HG02840 (cell line): ENCODE measurements around the gene ACTL7B.

ENCODE experiments used
- ATAC-seq: cut with Tn5 transposase; IDR thresholded peaks from one replicate; pipeline ENCODE4 v1.9.1; 2021; ENCODE audit warnings: mild to moderate bottlenecking, moderate library complexity, moderate number of reproducible peaks; ENCODE audit not compliant: unreplicated experiment, low FRiP score

The ACTL7B gene

GRCh38 chr9:108874058-108874788 is 18.4 kb upstream of the ACTL7B start:
- no peak for ATAC-seq

DNA sequence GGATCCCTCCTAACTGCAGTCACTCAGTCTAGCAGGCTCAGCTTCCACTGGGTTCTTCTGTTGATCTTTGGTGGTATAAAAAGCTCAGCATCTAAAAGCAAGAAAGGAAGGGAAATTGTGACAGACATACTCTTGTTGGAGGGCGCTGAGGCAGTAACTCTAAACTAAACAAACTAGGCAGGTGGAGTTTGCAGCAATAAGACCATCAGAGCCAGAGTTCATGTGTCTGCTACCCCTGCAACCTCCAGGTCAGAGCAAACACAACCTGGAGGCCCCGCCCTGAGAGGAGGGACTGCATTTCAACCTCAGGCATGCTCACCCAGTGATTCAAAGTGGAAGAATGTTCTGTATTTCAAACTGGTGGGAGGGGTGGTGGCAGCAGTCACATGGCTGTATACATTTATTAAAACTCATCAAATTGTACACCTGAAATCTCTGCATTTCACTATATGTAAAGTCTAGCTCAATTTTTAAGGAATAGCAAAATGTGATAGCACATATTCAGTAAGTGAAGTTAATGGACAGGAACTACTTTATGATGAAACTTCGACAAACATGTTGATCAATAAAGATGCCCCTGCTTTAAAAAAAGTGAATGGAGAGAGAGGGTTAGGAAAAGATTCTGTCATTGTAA is 13.4 kb upstream of the ACTL7B start:
- ATAC-seq, result no peak

- no peak for ATAC-seq
Measured at GRCh38 chr9:108867829-108868228, 12.0 kb upstream of the ACTL7B start.

DNA sequence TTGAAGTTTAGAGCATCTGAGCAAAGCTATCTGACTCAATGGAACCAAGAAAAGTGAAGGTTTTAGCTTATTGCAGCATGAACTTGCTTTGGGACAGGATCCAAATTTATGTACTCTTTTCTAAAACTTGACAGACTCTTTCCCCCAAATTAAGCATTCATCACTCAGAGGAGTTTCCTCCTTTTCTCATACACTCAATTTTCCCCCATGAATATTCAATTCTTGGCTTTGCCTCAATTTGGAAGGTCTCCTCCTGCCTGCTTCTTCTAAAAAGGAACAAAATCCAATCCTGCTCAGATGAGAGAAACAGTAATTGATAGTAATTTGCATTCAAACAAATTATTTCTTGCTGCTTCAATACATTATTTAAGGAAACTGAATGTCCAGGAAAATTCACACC is 11.3 kb upstream of the ACTL7B start:
- no peak for ATAC-seq

- ATAC-seq, result no peak
Measured at GRCh38 chr9:108866001-108866420, 10.2 kb upstream of the ACTL7B start.

DNA sequence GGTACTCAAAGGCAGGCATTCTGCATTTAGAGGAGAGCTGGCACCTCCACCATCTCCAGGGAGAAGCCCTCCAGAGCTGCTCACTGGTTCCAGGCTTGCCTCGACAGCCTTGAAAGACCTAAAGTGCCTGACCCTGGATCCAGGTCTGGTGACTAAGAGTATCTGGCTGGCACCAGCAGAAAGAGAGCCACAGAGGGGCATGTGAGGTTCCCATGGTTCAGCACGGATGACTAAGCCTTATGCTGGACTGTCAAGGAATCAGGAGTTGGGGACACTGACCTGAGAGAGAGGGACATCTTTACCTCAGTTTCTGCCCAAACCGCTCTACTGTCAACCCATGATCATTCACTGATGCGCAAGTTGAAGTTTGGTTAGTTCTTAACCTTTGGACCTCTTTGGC is 9.3 kb upstream of the ACTL7B start:
- no peak for ATAC-seq

- ATAC-seq, result no peak
Measured at GRCh38 chr9:108864446-108864845, 8.7 kb upstream of the ACTL7B start.

GRCh38 chr9:108863891-108864290 is 8.1 kb upstream of the ACTL7B start:
- ATAC-seq, result no peak

GRCh38 chr9:108861997-108862396 is 6.2 kb upstream of the ACTL7B start, which contains the start of gene ACTL7A:
Gene ACTL7A, plus strand, starts transcription at chr9:108862266. Its CDS starts 57 bp downstream, at chr9:108862323.
- no peak for ATAC-seq

GRCh38 chr9:108861464-108861863 is 5.7 kb upstream of the ACTL7B start:
- ATAC-seq, result no peak

DNA sequence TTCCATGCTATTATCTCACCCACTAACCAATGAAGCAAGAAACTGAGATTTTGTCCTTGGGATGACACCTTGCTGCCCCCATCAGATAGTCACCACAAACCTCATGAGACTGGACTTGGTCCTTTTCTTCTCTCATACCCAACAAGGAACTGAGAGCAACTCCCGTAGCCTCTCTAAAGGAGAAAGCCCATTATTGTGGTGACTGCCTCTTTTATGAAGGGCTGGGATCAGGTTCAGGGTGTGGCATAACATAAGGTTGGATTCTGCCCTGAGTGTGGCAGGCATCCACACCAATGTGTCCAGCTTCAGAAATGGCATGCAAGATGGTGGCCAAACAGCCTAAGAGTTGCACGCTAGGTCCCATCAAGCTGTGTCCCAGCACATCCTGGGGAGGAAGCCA is 5.0 kb upstream of the ACTL7B start:
- ATAC-seq, result no peak

DNA sequence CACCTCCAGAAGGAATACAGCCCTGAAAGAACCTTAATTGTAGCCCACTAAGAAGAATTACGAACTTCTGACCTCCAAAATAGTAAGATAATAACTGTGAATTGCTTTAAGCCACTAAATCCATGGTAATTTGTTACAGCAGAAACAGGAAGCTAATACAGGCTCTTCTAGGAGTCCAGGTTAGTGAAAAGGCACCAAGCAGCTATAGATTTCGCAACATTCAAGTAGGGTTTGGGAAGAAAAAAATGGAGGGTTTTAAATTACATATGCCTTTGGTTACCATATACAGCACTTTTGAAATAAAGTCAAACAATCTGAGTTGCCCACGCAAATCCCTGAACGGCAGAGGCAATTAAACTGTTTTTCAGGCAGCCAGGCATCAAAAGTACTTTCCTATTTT is 4.6 kb upstream of the ACTL7B start:
- no peak for ATAC-seq

DNA sequence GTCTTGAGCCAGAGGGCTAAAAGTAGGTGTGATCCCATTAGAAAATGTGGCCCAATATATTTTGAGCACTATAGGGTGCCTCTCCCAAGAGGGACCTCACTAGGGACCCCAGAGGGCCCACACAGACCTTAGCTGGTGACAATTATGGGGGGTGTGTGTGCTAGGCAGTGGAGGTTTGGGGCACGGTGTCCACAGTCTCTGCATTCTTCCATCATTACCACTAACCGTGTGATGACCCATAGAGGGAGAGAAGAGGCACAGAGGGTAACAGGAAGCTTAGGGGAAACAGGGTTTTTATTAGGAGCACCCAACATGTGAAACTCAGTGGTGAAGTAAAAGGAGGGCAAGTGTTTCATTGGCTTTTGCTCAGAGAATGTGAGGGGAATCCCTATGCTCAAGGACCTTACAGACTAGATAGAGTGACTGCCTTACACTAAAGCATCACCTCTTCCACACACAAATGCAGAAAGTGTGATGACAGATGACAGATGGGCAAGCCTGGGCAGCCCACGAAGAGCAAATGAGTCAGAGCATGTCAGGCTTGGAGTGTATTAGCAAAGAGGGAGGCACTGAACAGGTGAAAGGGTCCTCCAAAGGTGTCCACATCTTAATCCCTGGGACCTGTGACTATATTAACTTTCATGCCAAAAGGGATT is 3.8 kb upstream of the ACTL7B start:
- no peak for ATAC-seq

DNA sequence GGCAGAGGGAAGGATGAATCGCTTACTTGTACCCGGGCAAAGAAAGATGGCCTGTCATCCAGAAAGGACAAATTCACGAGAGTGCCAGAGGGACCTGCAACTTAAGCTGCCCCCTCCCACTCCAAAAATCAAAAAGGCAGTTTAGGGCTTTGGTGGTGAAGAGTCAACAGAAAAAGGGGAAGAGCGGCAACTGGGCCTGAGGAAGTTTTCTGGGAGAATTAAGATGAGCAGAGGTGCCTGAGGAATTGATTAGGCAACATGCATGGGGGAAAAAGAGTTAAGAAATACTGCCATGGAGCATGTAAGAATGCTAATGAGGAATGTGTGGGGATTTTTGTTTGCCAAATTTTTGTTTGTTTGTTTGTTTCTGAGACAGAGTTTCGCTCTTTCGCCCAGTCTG is 1.8 kb upstream of the ACTL7B start:
- no peak for ATAC-seq

DNA sequence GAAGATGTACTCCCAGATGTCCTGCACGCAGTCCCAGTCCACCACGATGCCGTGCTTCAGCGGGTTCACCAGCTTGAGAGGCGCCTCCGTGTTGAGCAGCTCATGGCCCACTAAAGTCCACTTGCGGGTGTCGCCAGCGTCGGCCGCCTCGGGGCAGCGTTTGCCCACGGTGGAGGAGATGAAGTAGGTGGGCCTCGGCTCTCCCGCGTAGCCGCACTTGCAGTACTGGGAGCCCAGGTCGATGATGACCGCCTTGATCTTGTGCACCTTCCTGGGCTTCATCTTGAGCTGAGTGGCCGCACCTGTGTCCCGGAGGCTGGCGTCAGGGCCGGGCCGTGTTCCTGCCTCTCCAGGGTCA is 278 bp downstream of the ACTL7B start:
- ATAC-seq, result no peak

DNA sequence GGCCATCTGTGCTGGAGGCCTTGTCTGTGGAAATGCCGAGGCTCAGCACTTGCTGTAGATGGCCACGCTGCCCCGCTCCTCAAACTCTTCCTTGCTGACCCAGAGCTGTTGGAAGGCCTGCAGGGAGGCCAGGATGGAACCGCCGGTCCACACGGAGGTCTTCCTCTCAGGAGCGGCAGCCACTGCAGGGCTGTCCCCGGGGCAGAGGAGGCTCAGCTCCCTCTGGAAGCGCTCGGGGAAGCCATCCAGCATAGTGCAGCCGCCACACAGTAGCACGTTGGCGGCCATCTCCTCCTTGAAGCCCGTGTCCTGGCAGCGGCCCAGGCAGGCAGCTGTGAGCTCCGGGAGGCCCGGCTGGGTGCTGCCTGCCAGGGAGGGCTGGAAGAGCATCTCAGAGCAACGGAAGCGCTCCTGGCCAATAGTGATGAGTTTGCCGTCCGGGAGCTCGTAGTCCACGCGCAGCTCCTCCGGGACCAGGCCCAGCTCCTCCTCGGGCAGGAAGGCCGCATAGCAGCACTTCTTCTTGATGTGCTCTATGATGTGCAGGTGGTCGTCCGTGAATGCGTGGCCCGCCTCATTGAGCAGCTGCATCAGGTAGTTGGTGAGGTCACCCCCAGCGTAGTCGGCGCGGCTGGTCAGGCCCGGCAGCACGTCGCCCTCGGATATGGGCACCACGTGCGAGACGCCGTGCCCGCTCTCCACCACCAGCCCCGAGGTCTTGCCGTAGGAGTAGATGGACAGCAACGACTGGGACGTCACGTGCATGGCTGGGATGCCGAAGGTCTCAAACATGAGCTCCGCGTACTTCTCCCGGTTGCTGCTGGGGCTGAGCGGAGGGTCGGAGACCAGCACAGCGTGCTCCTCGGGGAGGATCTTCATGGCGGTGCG is 901 bp downstream of the ACTL7B start:
- ATAC-seq, result no peak

GRCh38 chr9:108854094-108854493 is 1.7 kb downstream of the ACTL7B start:
- ATAC-seq, result no peak

- ATAC-seq, result no peak
Measured at GRCh38 chr9:108852079-108852478, 3.7 kb downstream of the ACTL7B start.

DNA sequence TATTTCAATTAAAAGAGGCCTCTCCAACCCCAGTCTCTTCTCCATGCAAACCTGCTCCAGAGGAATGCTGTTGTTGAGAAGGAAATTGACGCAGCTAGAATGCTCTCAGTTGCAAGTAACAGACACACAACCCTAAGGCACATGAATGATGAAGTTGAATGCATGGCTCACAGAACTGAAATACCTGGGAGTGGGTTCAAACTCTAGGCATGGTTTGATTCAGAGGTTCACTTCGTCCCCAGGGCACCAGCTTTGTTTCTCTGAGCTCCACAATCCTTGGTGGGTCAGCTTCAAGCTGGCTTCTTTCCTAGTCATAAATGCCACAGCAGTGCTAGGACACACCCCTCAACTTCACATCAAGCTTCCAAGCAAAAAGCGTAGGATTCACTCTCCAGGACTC is 4.6 kb downstream of the ACTL7B start:
- ATAC-seq, result no peak

- ATAC-seq, result no peak
Measured at GRCh38 chr9:108850293-108850897, 5.4 kb downstream of the ACTL7B start.
